Measurements from ENCODE around the gene CACNA1C.

The CACNA1C gene

DNA sequence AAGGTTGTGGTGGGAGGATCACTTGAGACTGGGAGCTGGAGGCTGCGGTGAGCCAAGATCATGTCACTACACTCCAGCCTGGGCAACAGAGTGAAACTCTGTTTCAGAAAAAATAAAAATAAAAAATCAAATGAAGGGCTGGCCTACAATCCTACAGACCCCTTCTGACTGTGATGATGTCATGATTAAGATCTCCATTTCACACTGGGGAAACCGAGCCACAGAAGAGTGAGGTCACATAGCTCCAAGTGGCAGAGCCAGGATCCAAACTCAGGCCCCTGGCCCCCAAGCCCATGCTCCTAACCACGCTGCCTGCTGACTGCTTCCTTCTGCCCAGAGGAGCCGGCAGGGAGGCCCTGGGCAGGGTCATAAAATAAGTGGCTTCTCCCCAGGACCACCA, 483.9 kb downstream of the CACNA1C start:
- DNase-seq: no peak
- no peaks in the 10 kb centered on the region for H3K36me3 ChIP-seq (ENCODE audit: control insufficient read depth in 4 of 4, insufficient read depth in 4 of 4, low read length in 3 of 4)
- WGBS (ENCODE audit: insufficient coverage): 83% methylated on average over 1 of the region's 4 CpGs
- CTCF ChIA-PET: interaction anchor here (1.1 kb wide), 1 partner anchor 13 kb away, joined by 3 read pairs; no protein-coding TSS in a partner anchor
- no peaks in the 10 kb centered on the region for H3K9me3 ChIP-seq (ENCODE audit: control extremely low read depth in 1 of 5, control insufficient read depth in 4 of 5, insufficient read depth in 2 of 5, low read depth in 1 of 5, low read length in 4 of 5)
- H3K27me3 ChIP-seq (replicated peaks in 2 of 5; ENCODE audit: control insufficient read depth in 4 of 5, insufficient read depth in 5 of 5, low read length in 4 of 5): no peaks in the 10 kb centered on the region
- H3K4me1 ChIP-seq (ENCODE audit: control extremely low read depth in 1 of 4, control insufficient read depth in 4 of 4, insufficient read depth in 4 of 4, low read length in 3 of 4): peaks cover 0 to 36% (median 18%) of the 10 kb centered on the region in 4 experiments
- no peak overlapping the region for H3K4me3 ChIP-seq (ENCODE audit: control insufficient read depth in 1 of 7, extremely low read depth in 1 of 7, insufficient read depth in 4 of 7, low read depth in 2 of 7, low read length in 6 of 7)
- H3K27ac ChIP-seq (ENCODE audit: insufficient read depth in 1 of 2, low read depth in 1 of 2, low read length in 2 of 2, poor library complexity in 1 of 2, severe bottlenecking in 2 of 2): no peak overlapping the region
- POLR2A ChIA-PET: no interaction called here

DNA sequence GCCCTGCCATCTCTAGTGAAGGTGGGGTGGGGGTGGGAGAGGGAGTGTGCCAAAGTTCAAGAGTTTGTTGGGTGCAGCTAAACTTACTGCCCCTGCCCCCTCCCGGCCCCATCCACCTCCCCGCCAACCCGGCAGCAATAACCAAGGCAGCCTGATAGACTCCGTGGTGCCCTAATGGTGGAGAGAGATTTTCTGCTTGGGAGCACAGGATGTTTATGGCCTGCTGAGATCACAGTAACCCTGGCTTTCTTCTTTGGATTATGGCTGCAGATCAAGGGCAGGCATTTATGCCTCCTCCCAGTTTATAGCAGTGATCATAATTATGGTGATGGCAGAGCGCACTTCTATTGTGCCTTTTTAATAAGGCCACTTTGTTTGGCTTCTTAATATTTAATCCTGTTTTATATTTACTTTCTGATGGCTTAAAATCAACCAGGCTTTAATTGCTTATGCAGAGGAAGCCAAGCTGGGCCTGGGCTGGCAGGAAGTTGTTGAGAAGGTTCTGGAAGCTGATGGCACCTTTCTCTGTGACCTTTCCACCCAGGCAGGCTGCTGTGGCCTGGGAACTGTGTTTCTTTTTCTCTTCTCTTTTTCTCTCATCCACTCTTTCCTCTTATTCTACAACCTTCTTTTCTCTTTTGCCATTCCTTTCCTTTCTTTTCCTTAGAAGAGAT, 485.2 kb downstream of the CACNA1C start:
- CTCF ChIA-PET: no interaction called here

DNA sequence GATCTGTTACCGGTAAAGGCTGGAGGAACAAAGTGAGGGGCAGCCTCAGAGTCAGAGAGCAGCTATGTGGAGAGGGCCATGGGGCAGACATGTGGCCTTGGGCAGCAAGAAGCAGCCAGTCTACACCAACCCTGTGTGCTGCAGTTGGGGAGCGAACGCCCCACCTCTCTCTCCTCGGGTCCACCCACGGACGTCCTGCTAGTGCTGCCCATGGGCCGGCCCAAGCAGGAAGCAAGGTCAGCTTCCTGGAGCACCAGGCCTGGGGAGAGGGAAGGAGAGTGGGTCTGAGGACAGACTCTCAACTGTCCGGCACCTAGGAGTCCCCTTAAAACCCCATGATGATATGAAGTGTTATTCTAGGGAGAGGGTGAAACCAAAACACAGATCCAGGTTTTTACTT, 487.2 kb downstream of the CACNA1C start:
- ChIA-PET CTCF (no interaction called here), POLR2A (no interaction called here)
- H3K27me3 ChIP-seq (replicated peaks in 2 of 5; ENCODE audit: control insufficient read depth in 4 of 5, insufficient read depth in 5 of 5, low read length in 4 of 5): no peaks in the 10 kb centered on the region
- no peak for DNase-seq
- H3K27ac ChIP-seq (ENCODE audit: insufficient read depth in 1 of 2, low read depth in 1 of 2, low read length in 2 of 2, poor library complexity in 1 of 2, severe bottlenecking in 2 of 2): no peak overlapping the region
- 89% methylated on average over 6 of the region's 8 CpGs for WGBS (ENCODE audit: insufficient coverage)
- no peaks in the 10 kb centered on the region for H3K36me3 ChIP-seq (ENCODE audit: control insufficient read depth in 4 of 4, insufficient read depth in 4 of 4, low read length in 3 of 4)
- H3K4me3 ChIP-seq (ENCODE audit: control insufficient read depth in 1 of 7, extremely low read depth in 1 of 7, insufficient read depth in 4 of 7, low read depth in 2 of 7, low read length in 6 of 7): no peak overlapping the region
- no peaks in the 10 kb centered on the region for H3K9me3 ChIP-seq (ENCODE audit: control extremely low read depth in 1 of 5, control insufficient read depth in 4 of 5, insufficient read depth in 2 of 5, low read depth in 1 of 5, low read length in 4 of 5)
- peaks cover 0 to 48% (median 12%) of the 10 kb centered on the region in 4 experiments for H3K4me1 ChIP-seq (ENCODE audit: control extremely low read depth in 1 of 4, control insufficient read depth in 4 of 4, insufficient read depth in 4 of 4, low read length in 3 of 4)

More for the DNA sequence above, 485.2 kb downstream of the CACNA1C start:
- Histone ChIP-seq H3K36me3 (ENCODE audit: control insufficient read depth in 4 of 4, insufficient read depth in 4 of 4, low read length in 3 of 4) (no peaks in the 10 kb centered on the region), H3K4me1 (ENCODE audit: control extremely low read depth in 1 of 4, control insufficient read depth in 4 of 4, insufficient read depth in 4 of 4, low read length in 3 of 4) (peaks cover 0 to 34% (median 8%) of the 10 kb centered on the region in 4 experiments), H3K27me3 (replicated peaks in 2 of 5; ENCODE audit: control insufficient read depth in 4 of 5, insufficient read depth in 5 of 5, low read length in 4 of 5) (no peaks in the 10 kb centered on the region), H3K27ac (ENCODE audit: insufficient read depth in 1 of 2, low read depth in 1 of 2, low read length in 2 of 2, poor library complexity in 1 of 2, severe bottlenecking in 2 of 2) (no peak overlapping the region), H3K9me3 (ENCODE audit: control extremely low read depth in 1 of 5, control insufficient read depth in 4 of 5, insufficient read depth in 2 of 5, low read depth in 1 of 5, low read length in 4 of 5) (no peaks in the 10 kb centered on the region), H3K4me3 (ENCODE audit: control insufficient read depth in 1 of 7, extremely low read depth in 1 of 7, insufficient read depth in 4 of 7, low read depth in 2 of 7, low read length in 6 of 7) (no peak overlapping the region)
- no peak for DNase-seq
- POLR2A ChIA-PET: interaction anchor here (0.7 kb wide), 1 partner anchor 149 kb away, joined by 3 read pairs; no protein-coding TSS in a partner anchor
- WGBS (ENCODE audit: insufficient coverage): 100% methylated on average over 1 of the region's 5 CpGs

DNA sequence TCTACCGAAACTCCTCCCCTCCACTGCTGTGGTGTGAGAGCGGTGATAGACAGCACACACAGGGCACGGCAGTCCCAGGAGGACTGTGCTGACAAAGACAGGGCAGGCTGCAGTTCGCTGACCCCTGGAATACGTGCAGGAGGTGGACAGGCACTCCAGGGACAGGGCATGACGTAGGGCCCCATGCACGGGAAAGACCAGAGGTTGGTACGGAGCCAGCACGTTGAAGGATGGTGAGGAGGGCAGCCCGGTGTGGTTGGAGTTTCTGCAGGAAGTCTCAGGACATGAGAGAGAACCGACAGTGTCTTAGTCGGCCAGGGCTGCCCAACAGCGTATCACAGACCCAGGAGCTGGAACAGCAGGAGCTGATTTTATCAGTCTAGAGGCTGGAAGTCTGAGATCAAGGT, 487.8 kb downstream of the CACNA1C start:
- ChIA-PET POLR2A (no interaction called here), CTCF (no interaction called here)
- WGBS (ENCODE audit: insufficient coverage): 99% methylated on average over 13 of the region's 13 CpGs
- Histone ChIP-seq H3K27ac (ENCODE audit: insufficient read depth in 1 of 2, low read depth in 1 of 2, low read length in 2 of 2, poor library complexity in 1 of 2, severe bottlenecking in 2 of 2) (no peak overlapping the region), H3K9me3 (ENCODE audit: control extremely low read depth in 1 of 5, control insufficient read depth in 4 of 5, insufficient read depth in 2 of 5, low read depth in 1 of 5, low read length in 4 of 5) (no peaks in the 10 kb centered on the region), H3K36me3 (ENCODE audit: control insufficient read depth in 4 of 4, insufficient read depth in 4 of 4, low read length in 3 of 4) (no peaks in the 10 kb centered on the region), H3K4me1 (ENCODE audit: control extremely low read depth in 1 of 4, control insufficient read depth in 4 of 4, insufficient read depth in 4 of 4, low read length in 3 of 4) (peaks cover 0 to 48% (median 12%) of the 10 kb centered on the region in 4 experiments), H3K4me3 (ENCODE audit: control insufficient read depth in 1 of 7, extremely low read depth in 1 of 7, insufficient read depth in 4 of 7, low read depth in 2 of 7, low read length in 6 of 7) (no peak overlapping the region), H3K27me3 (replicated peaks in 2 of 5; ENCODE audit: control insufficient read depth in 4 of 5, insufficient read depth in 5 of 5, low read length in 4 of 5) (no peaks in the 10 kb centered on the region)
- DNase-seq: no peak

DNA sequence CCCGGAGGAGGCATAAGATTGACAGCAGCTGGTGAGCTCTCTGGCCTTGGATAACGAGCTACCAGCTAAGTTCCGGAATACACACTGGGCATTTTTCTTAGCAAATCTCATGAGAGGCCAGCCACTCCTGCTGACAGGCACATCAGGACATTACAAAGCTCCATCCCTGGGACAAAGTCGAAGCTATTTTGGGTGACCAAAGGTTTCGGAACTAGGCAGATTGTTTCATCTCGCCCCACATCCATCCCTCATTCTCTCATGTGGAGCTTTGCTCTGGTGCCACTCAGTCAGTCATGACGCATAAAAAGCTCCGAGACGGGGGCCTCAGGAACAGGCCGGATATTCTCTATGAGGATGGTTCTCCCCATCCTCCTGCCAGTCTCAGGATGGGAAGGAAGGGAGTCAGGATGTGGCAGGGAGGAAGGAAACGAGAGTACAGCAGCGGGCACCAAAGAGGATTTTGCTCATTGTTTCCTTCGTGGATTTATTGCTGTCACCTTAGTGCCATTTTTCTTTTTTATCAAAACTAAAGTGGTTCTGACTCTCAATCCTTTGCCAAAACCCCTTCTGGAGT, 488.9 kb downstream of the CACNA1C start:
- peaks cover 0 to 3% (median 0%) of the 10 kb centered on the region in 5 experiments for H3K9me3 ChIP-seq (ENCODE audit: control extremely low read depth in 1 of 5, control insufficient read depth in 4 of 5, insufficient read depth in 2 of 5, low read depth in 1 of 5, low read length in 4 of 5)
- 77% methylated on average over 9 of the region's 13 CpGs for WGBS (ENCODE audit: insufficient coverage)
- no peak overlapping the region for H3K27ac ChIP-seq (ENCODE audit: insufficient read depth in 1 of 2, low read depth in 1 of 2, low read length in 2 of 2, poor library complexity in 1 of 2, severe bottlenecking in 2 of 2)
- peaks cover 0 to 38% (median 11%) of the 10 kb centered on the region in 4 experiments for H3K4me1 ChIP-seq (ENCODE audit: control extremely low read depth in 1 of 4, control insufficient read depth in 4 of 4, insufficient read depth in 4 of 4, low read length in 3 of 4)
- H3K4me3 ChIP-seq (ENCODE audit: control insufficient read depth in 1 of 7, extremely low read depth in 1 of 7, insufficient read depth in 4 of 7, low read depth in 2 of 7, low read length in 6 of 7): no peak overlapping the region
- no peaks in the 10 kb centered on the region for H3K27me3 ChIP-seq (replicated peaks in 2 of 5; ENCODE audit: control insufficient read depth in 4 of 5, insufficient read depth in 5 of 5, low read length in 4 of 5)
- DNase-seq: no peak
- POLR2A ChIA-PET: interaction anchor here (0.6 kb wide), 1 partner anchor 40 kb away, joined by 3 read pairs; no protein-coding TSS in a partner anchor
- H3K36me3 ChIP-seq (ENCODE audit: control insufficient read depth in 4 of 4, insufficient read depth in 4 of 4, low read length in 3 of 4): no peaks in the 10 kb centered on the region
- CTCF ChIA-PET: interaction anchor here (1.5 kb wide), 1 partner anchor 13 kb away, joined by 3 read pairs; no protein-coding TSS in a partner anchor

DNA sequence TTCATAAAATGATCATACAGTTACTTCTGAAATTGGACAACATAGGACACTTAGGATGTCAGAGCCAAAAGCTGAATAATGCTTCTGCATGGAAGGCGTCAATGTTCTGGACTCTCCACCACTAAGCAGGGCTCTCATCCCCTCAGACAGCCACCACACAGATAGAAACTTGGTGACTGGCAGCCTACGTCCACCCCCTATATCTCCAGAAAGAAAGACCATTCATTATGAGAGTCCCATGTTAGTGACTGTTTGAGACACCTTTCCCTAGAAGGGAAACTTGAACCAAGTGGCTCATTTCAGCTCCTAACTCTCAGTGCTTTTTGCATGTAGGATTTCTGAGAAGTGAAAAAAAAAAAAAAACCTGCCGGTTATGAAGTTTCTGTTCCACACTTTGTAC, 491.0 kb downstream of the CACNA1C start:
- Histone ChIP-seq H3K27me3 (replicated peaks in 2 of 5; ENCODE audit: control insufficient read depth in 4 of 5, insufficient read depth in 5 of 5, low read length in 4 of 5) (no peaks in the 10 kb centered on the region), H3K9me3 (ENCODE audit: control extremely low read depth in 1 of 5, control insufficient read depth in 4 of 5, insufficient read depth in 2 of 5, low read depth in 1 of 5, low read length in 4 of 5) (peaks cover 0 to 3% (median 0%) of the 10 kb centered on the region in 5 experiments), H3K36me3 (ENCODE audit: control insufficient read depth in 4 of 4, insufficient read depth in 4 of 4, low read length in 3 of 4) (no peaks in the 10 kb centered on the region), H3K27ac (ENCODE audit: insufficient read depth in 1 of 2, low read depth in 1 of 2, low read length in 2 of 2, poor library complexity in 1 of 2, severe bottlenecking in 2 of 2) (no peak overlapping the region), H3K4me1 (ENCODE audit: control extremely low read depth in 1 of 4, control insufficient read depth in 4 of 4, insufficient read depth in 4 of 4, low read length in 3 of 4) (peaks cover 0 to 49% (median 16%) of the 10 kb centered on the region in 4 experiments), H3K4me3 (ENCODE audit: control insufficient read depth in 1 of 7, extremely low read depth in 1 of 7, insufficient read depth in 4 of 7, low read depth in 2 of 7, low read length in 6 of 7) (no peak overlapping the region)
- ChIA-PET POLR2A (no interaction called here), CTCF (no interaction called here)
- 100% methylated on average over 1 of the region's 3 CpGs for WGBS (ENCODE audit: insufficient coverage)
- DNase-seq: no peak

DNA sequence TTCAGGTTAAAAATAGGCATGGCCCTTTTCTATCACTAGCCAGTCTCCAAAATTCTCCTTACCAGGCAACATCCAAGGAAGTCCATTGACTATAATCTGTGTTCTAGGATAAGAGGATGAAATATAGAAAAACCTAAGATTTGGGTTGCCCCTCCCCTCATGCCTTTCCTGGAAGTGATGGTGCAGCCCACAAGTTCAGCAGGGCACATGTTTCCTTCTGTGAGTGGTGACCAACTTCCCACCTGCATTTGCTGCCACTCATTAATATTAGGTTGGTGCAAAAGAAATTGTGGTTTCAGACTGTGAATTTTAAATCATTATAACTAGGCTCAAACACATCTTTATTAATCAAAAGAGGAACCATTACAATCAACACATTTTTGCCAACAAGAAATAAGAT, 491.4 kb downstream of the CACNA1C start:
- Histone ChIP-seq H3K4me1 (ENCODE audit: control extremely low read depth in 1 of 4, control insufficient read depth in 4 of 4, insufficient read depth in 4 of 4, low read length in 3 of 4) (peaks cover 0 to 49% (median 16%) of the 10 kb centered on the region in 4 experiments), H3K27ac (ENCODE audit: insufficient read depth in 1 of 2, low read depth in 1 of 2, low read length in 2 of 2, poor library complexity in 1 of 2, severe bottlenecking in 2 of 2) (no peak overlapping the region), H3K27me3 (replicated peaks in 2 of 5; ENCODE audit: control insufficient read depth in 4 of 5, insufficient read depth in 5 of 5, low read length in 4 of 5) (no peaks in the 10 kb centered on the region), H3K36me3 (ENCODE audit: control insufficient read depth in 4 of 4, insufficient read depth in 4 of 4, low read length in 3 of 4) (no peaks in the 10 kb centered on the region), H3K4me3 (ENCODE audit: control insufficient read depth in 1 of 7, extremely low read depth in 1 of 7, insufficient read depth in 4 of 7, low read depth in 2 of 7, low read length in 6 of 7) (no peak overlapping the region), H3K9me3 (ENCODE audit: control extremely low read depth in 1 of 5, control insufficient read depth in 4 of 5, insufficient read depth in 2 of 5, low read depth in 1 of 5, low read length in 4 of 5) (peaks cover 0 to 3% (median 0%) of the 10 kb centered on the region in 5 experiments)
- ChIA-PET CTCF (interaction anchor here (1.4 kb wide), 1 partner anchor 15 kb away, joined by 3 read pairs; no protein-coding TSS in a partner anchor), POLR2A (no interaction called here)
- DNase-seq: peak in 2 of 3 donors; percentile 53 to 67

Measured in common myeloid progenitor, CD34-positive (primary cell).